CD14-positive monocyte (primary cell): ENCODE data around the gene SLCO3A1. TPM values are rescaled to one million over a fixed set of nuclear protein-coding genes. Genes with fewer than 3 reads are reported as not detected.

Experiments
- DNase-seq, 3 donors: peaks; one replicate each; pipeline ENCODE4 v3.0.0-alpha.2; 2011 to 2022
- H2AFZ ChIP-seq: 2 replicates; pipeline ENCODE4 v1.6.0; 2012; ENCODE audit warnings: mild to moderate bottlenecking, low read depth, low read length, inconsistent platforms; ENCODE audit not compliant: insufficient read depth, poor library complexity, severe bottlenecking
- H3K27ac ChIP-seq, 2 donors: 1 replicate in 1 of 2; 2 replicates in 1 of 2; pipeline ENCODE4 v1.5.1; 2012 to 2013; ENCODE audit warnings: low read length in 2 of 2, control low read depth in 1 of 2, inconsistent platforms in 1 of 2, low read depth in 1 of 2, mild to moderate bottlenecking in 1 of 2
- H3K27me3 ChIP-seq, 2 donors: one replicate each; pipeline versions ENCODE4 v1.6.0 to v1.6.1; 2011 to 2013; ENCODE audit warnings: low read length in 2 of 2; ENCODE audit not compliant: control insufficient read depth in 2 of 2, insufficient read depth in 2 of 2
- H3K36me3 ChIP-seq, 2 donors: replicated peaks in 1 of 2; 1 replicate in 1 of 2; 2 replicates in 1 of 2; pipeline versions ENCODE4 v1.5.1 to v1.6.1; 2012 to 2013; ENCODE audit warnings: low read length in 2 of 2, control low read depth in 1 of 2, inconsistent platforms in 1 of 2, mild to moderate bottlenecking in 1 of 2; ENCODE audit not compliant: insufficient read depth in 2 of 2, control insufficient read depth in 1 of 2
- H3K4me1 ChIP-seq, 2 donors: 1 replicate in 1 of 2; 2 replicates in 1 of 2; pipeline versions ENCODE4 v1.5.1 to v1.6.1; 2012 to 2013; ENCODE audit warnings: low read length in 2 of 2, control low read depth in 1 of 2, inconsistent platforms in 1 of 2, mild to moderate bottlenecking in 1 of 2, moderate library complexity in 1 of 2; ENCODE audit not compliant: insufficient read depth in 2 of 2, control insufficient read depth in 1 of 2
- H3K4me2 ChIP-seq: replicated peaks from 2 replicates; pipeline ENCODE3; 2012; ENCODE audit warnings: low read length, moderate library complexity, mild to moderate bottlenecking; ENCODE audit not compliant: poor library complexity, severe bottlenecking; ENCODE audit errors: extremely low read depth
- H3K4me3 ChIP-seq, 3 experiments: fragments of 200-600 bp in 1 of 3; sonication (generic) in 1 of 3; replicated peaks in 1 of 3; 1 replicate in 2 of 3; 2 replicates in 1 of 3; pipeline ENCODE4 v1.5.1; 2011 to 2013; ENCODE audit warnings: low read length in 3 of 3, mild to moderate bottlenecking in 3 of 3, control low read depth in 2 of 3, low read depth in 2 of 3, inconsistent platforms in 1 of 3, moderate library complexity in 1 of 3
- H3K79me2 ChIP-seq: 2 replicates; pipeline ENCODE4 v1.6.0; 2012; ENCODE audit warnings: mild to moderate bottlenecking, control low read depth, inconsistent platforms, low read length, moderate library complexity; ENCODE audit not compliant: insufficient read depth
- H3K9ac ChIP-seq: 2 replicates; pipeline ENCODE4 v1.6.0; 2017; ENCODE audit warnings: low read length, mild to moderate bottlenecking; ENCODE audit not compliant: insufficient read depth, poor library complexity, severe bottlenecking
- H3K9me3 ChIP-seq, 2 donors: replicated peaks in 1 of 2; 1 replicate in 1 of 2; 2 replicates in 1 of 2; pipeline versions ENCODE4 v1.5.1 to v1.6.1; 2012 to 2013; ENCODE audit warnings: low read length in 2 of 2, control low read depth in 1 of 2; ENCODE audit not compliant: control insufficient read depth in 1 of 2, insufficient read depth in 1 of 2
- H4K20me1 ChIP-seq: 2 replicates; pipeline ENCODE4 v1.6.0; 2012; ENCODE audit warnings: mild to moderate bottlenecking, low read length, control low read depth, moderate library complexity; ENCODE audit not compliant: insufficient read depth
- H3K27ac Mint-ChIP-seq, 7 donors: one replicate each; pipeline ENCODE4 v1.8.0; 2020; ENCODE audit warnings: mild to moderate bottlenecking in 7 of 7, mixed read lengths in 7 of 7, moderate library complexity in 6 of 7, inconsistent platforms in 2 of 7
- H3K27me3 Mint-ChIP-seq, 3 donors: one replicate each; pipeline ENCODE4 v1.8.0; 2021 to 2022; ENCODE audit warnings: low read depth in 3 of 3, mild to moderate bottlenecking in 3 of 3, mixed read lengths in 3 of 3, moderate library complexity in 3 of 3, inconsistent platforms in 1 of 3
- H3K36me3 Mint-ChIP-seq, 2 donors: one replicate each; pipeline ENCODE4 v1.8.0; 2020; ENCODE audit warnings: mixed read lengths in 2 of 2, inconsistent platforms in 1 of 2, mild to moderate bottlenecking in 1 of 2
- H3K4me1 Mint-ChIP-seq: one replicate; pipeline ENCODE4 v1.8.0; 2020; ENCODE audit warnings: mild to moderate bottlenecking, mixed read lengths
- H3K4me3 Mint-ChIP-seq, 2 donors: one replicate each; pipeline ENCODE4 v1.8.0; 2020; ENCODE audit warnings: mild to moderate bottlenecking in 2 of 2, mixed read lengths in 2 of 2, moderate library complexity in 1 of 2
- H3K9me3 Mint-ChIP-seq, 7 donors: one replicate each; pipeline ENCODE4 v1.8.0; 2020 to 2022; ENCODE audit warnings: mixed read lengths in 7 of 7, mild to moderate bottlenecking in 6 of 7, moderate library complexity in 6 of 7, inconsistent platforms in 2 of 7
- CTCF ChIP-seq: fragments of 200-600 bp; IDR thresholded peaks from one replicate; pipeline ENCODE4 v1.8.0; 2022; ENCODE audit warnings: antibody characterized with exemption, mild to moderate bottlenecking
- WGBS: methylation state at CpG from one replicate; pipeline ENCODE4 v1.1.5; 2013; ENCODE audit warnings: missing lambda C conversion rate; ENCODE audit not compliant: insufficient coverage; 5-methylcytosine and 5-hydroxymethylcytosine counted together
- intact Hi-C, 2 donors: fragments of 100-400 bp; cut with micrococcal nuclease; formaldehyde crosslinking; loops; one replicate each; pipeline versions ENCODE4 v1.15.0 to v1.15.1; 2023
- polyA plus RNA-seq, 3 donors: library from polyadenylated mRNA; depleted of rRNA in 1 of 3; unstranded in 2 of 3; stranded (reverse) in 1 of 3; fragments of 300-500 nt in 2 of 3; fragments of >200 nt in 1 of 3; fragmentation: Illumina TruSeq in 2 of 3; gene quantifications; 1 replicate in 2 of 3; 2 replicates in 1 of 3; pipeline ENCODE4 v1.2.3, GENCODE V29; 2012 to 2021

The SLCO3A1 gene
- polyA plus RNA-seq, 3 donors, result 53.7 to 76.2 (median 62.8) TPM

- Histone ChIP-seq H3K9ac (no peak overlapping the region), H3K27ac (no peak overlapping the region), H3K27me3 (no peaks in the 10 kb centered on the region), H3K4me2 (no peak overlapping the region), H3K4me1 (peaks cover 0 to under 1% of the 10 kb centered on the region in 2 donors), H3K36me3 (no peaks in the 10 kb centered on the region), H3K4me3 (no peak overlapping the region), H2AFZ (no peak overlapping the region), H3K79me2 (peaks cover 98% of the 10 kb centered on the region), H4K20me1 (peaks cover 100% of the 10 kb centered on the region), H3K9me3 (no peaks in the 10 kb centered on the region)
- no peaks in the 10 kb centered on the region for H3K27me3 Mint-ChIP-seq
- 100% methylated on average over 3 of the region's 7 CpGs for WGBS
- no peak overlapping the region for H3K4me3 Mint-ChIP-seq
- no peak for DNase-seq
- no peaks in the 10 kb centered on the region for H3K9me3 Mint-ChIP-seq
- TF ChIP-seq CTCF, result no peak
- intact Hi-C loops, result no loop called here
- no peak overlapping the region for H3K27ac Mint-ChIP-seq
- H3K36me3 Mint-ChIP-seq, result peaks cover 2 to 3% of the 10 kb centered on the region in 2 donors
- H3K4me1 Mint-ChIP-seq, result peaks cover 15% of the 10 kb centered on the region
These were observed 152.9 kb downstream of the SLCO3A1 start for GRCh38 chr15:92006186-92007028.

- H3K4me1 Mint-ChIP-seq, result peaks cover 34% of the 10 kb centered on the region
- H3K4me1 ChIP-seq, result peaks cover 3 to 9% of the 10 kb centered on the region in 2 donors
- H3K36me3 ChIP-seq, result no peaks in the 10 kb centered on the region
- H3K27me3 ChIP-seq, result no peaks in the 10 kb centered on the region
- no peak overlapping the region for H3K4me2 ChIP-seq
- H3K9me3 ChIP-seq, result no peaks in the 10 kb centered on the region
- intact Hi-C loops, result no loop called here
- WGBS, result 92% methylated on average over 4 of the region's 6 CpGs
- H3K27me3 Mint-ChIP-seq, result no peaks in the 10 kb centered on the region
- H3K4me3 Mint-ChIP-seq, result no peak overlapping the region
- H3K9me3 Mint-ChIP-seq, result peaks cover 0 to 1% (median 0%) of the 10 kb centered on the region in 7 donors
- no peak for DNase-seq
- H3K9ac ChIP-seq, result no peak overlapping the region
- H3K79me2 ChIP-seq, result peaks cover 98% of the 10 kb centered on the region
- H4K20me1 ChIP-seq, result peaks cover 100% of the 10 kb centered on the region
- no peak overlapping the region for H3K27ac ChIP-seq
- H3K27ac Mint-ChIP-seq, result peak overlapping the region in 3 of 7 donors; percentile 2 to 82 (median 32)
- H3K4me3 ChIP-seq, result no peak overlapping the region
- H3K36me3 Mint-ChIP-seq, result no peaks in the 10 kb centered on the region
- no peak for TF ChIP-seq CTCF
- no peak overlapping the region for H2AFZ ChIP-seq
These were observed 155.7 kb downstream of the SLCO3A1 start for GRCh38 chr15:92009162-92009561.
